ENCODE results near the gene COMTD1. TPM values are rescaled to one million over a fixed set of nuclear protein-coding genes. Genes with fewer than 3 reads are reported as not detected.
A peak's percentile ranks its signal among the peaks of the same experiment; 100 is the strongest.

The COMTD1 gene
- total and polyA plus RNA-seq, 2 of the 8 experiments (the other 6 are each of a cell fraction or from before 2014, with no cell fraction given): 31.9 to 42.4 TPM

DNA sequence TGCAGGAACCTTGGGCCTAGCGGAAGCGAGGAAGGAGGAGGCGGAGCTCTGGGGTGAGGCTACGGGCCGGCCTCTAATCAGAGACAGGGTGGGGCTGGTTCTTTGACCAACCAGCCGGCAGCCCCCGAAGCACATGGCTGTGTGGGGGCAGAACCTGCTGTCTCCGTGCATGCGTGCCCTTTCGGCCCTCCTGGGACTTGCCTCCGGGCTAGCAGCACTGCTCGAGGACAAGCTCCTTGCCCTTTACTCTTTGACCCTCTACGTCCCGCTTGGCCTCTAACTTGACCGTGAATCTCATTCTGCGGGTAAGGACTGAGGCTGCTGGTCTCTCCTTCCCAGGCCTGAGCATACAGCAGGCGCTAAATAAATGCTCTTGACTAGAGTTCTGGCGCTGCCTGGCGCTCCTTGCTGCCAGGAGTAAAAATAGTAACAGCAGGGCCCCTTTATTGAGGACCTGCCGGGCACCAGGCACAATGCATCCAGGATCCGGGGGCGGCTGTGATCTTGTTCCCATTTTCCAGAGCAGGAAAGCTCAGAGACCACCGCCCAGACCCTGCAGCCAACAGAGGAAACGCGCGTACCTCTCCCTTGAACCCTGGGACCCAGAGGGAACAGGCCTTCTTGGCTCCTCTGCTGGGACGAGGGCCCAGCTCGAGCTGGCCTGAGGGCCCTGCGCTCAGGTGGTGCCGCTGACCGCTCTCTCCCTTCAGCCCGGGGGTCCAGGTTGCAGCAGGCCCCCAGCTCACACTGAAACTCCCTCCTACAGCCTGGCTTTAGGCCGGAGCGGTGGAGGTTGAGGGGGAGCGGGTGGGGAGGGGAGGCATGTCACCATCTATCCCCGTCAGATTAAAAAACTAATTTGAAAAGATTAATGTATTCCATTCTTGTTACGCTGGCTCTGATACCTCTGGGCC lies 2.7 kb upstream of the COMTD1 start:
- DNase-seq (ENCODE audit: low read depth in 1 of 2, low spot score in 2 of 2) (no peak), FAIRE-seq (no peak)
- Histone ChIP-seq H3K23ac (ENCODE audit: insufficient read length) (no peak overlapping the region), H3K23me2 (ENCODE audit: low read depth, low read length) (peaks cover 13% of the 10 kb centered on the region; the same call in 1 of the 2 replicates), H3K4me3 (ENCODE audit: extremely low read depth in 1 of 4, insufficient read depth in 2 of 4, low read depth in 3 of 4, low read length in 4 of 4) (no peak overlapping the region), H3K27me3 (replicated peaks in 1 of 4; ENCODE audit: control insufficient read depth in 3 of 4, extremely low read depth in 1 of 4, insufficient read depth in 3 of 4, low read length in 3 of 4) (no peaks in the 10 kb centered on the region), H3K79me1 (ENCODE audit: low read depth, low read length) (no peaks in the 10 kb centered on the region), H3K18ac (ENCODE audit: extremely low read depth, low read length) (no peak overlapping the region), H3K4ac (replicated peaks; ENCODE audit: insufficient read length, low read depth, low read length) (no peak overlapping the region), H2BK20ac (ENCODE audit: low read length) (no peak overlapping the region), H4K20me1 (replicated peaks in 1 of 2; ENCODE audit: control insufficient read depth in 1 of 2, insufficient read depth in 2 of 2, low read length in 2 of 2) (no peaks in the 10 kb centered on the region), H3K4me1 (replicated peaks in 1 of 4; ENCODE audit: control insufficient read depth in 3 of 4, insufficient read depth in 4 of 4, low read length in 3 of 4) (peaks cover 0 to 13% (median 7%) of the 10 kb centered on the region in 4 experiments; a peak in 6 of 7 replicates), H3K36me3 (ENCODE audit: control insufficient read depth in 2 of 4, insufficient read depth in 4 of 4, low read length in 3 of 4) (peaks cover 0 to 1% (median 0%) of the 10 kb centered on the region in 4 experiments; a peak in 1 of 8 replicates), H4K91ac (replicated peaks; ENCODE audit: insufficient read length, low read length) (no peak overlapping the region), H2AFZ (ENCODE audit: low read length) (no peak overlapping the region), H2BK5ac (ENCODE audit: low read depth, low read length) (no peak overlapping the region), H3K9me3 (ENCODE audit: insufficient read depth in 2 of 2, low read depth in 1 of 2, low read length in 1 of 2) (no peaks in the 10 kb centered on the region), H3K27ac (ENCODE audit: low read depth, low read length) (no peak overlapping the region), H2BK15ac (ENCODE audit: low read length) (no peak overlapping the region), H3K56ac (replicated peaks; ENCODE audit: insufficient read length, low read depth, low read length) (no peak overlapping the region), H2AK5ac (ENCODE audit: low read depth, low read length) (no peak overlapping the region), H3K4me2 (ENCODE audit: insufficient read depth in 1 of 2, low read depth in 2 of 2, low read length in 2 of 2) (no peak overlapping the region), H3K14ac (ENCODE audit: insufficient read length) (no peak overlapping the region), H2BK12ac (ENCODE audit: low read depth, low read length) (peak overlapping the region; percentile 63; the same call in 1 of the 2 replicates), H4K8ac (ENCODE audit: extremely low read depth, insufficient read depth, low read length) (no peak overlapping the region; the same call in none of the 2 replicates), H2BK120ac (replicated peaks; ENCODE audit: low read depth, low read length) (no peak overlapping the region), H3K79me2 (ENCODE audit: control insufficient read depth in 1 of 2, insufficient read depth in 2 of 2, low read length in 2 of 2) (no peaks in the 10 kb centered on the region), H3K9ac (replicated peaks in 1 of 4; ENCODE audit: extremely low read depth in 1 of 4, low read depth in 3 of 4, low read length in 3 of 4) (no peak overlapping the region), H4K5ac (ENCODE audit: insufficient read length, low read depth, low read length) (no peak overlapping the region)
- ChIA-PET POLR2A (ENCODE audit: partially characterized antibody) (interaction anchor here (0.9 to 27.6 kb wide), 4 partner anchors 13 to 43 kb away, joined by 3 to 801 read pairs (median 4); partner anchors contain the start of gene VDAC2), CTCF (ENCODE audit: partially characterized antibody) (interaction anchor here (1.1 to 18.9 kb wide), 10 partner anchors 8 to 157 kb away, joined by 3 to 209 read pairs (median 6); a partner anchor contains a TSS)
- no peak for TF ChIP-seq NANOG (IDR thresholded peaks at IDR 0.05; ENCODE audit: insufficient read depth, low read depth, low read length, poor library complexity, severe bottlenecking)
- TF ChIP-seq, protein P1, sequence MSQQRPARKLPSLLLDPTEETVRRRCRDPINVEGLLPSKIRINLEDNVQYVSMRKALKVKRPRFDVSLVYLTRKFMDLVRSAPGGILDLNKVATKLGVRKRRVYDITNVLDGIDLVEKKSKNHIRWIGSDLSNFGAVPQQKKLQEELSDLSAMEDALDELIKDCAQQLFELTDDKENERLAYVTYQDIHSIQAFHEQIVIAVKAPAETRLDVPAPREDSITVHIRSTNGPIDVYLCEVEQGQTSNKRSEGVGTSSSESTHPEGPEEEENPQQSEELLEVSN (IDR thresholded peaks at IDR 0.05): peak; percentile 62
- TF ChIP-seq, protein P2, sequence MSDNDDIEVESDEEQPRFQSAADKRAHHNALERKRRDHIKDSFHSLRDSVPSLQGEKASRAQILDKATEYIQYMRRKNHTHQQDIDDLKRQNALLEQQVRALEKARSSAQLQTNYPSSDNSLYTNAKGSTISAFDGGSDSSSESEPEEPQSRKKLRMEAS (IDR thresholded peaks at IDR 0.05): peak; percentile 81
- whole genome bisulfite sequencing, 2 experiments (ENCODE audit: extremely low coverage in 1 of 2, insufficient coverage in 1 of 2, insufficient read length in 1 of 2, insufficient replicate concordance in 2 of 2, low coverage in 1 of 2, low lambda C conversion rate in 2 of 2, missing lambda C conversion rate in 1 of 2): 93% methylated on average over 37 of the region's 37 CpGs; no CpG with 5 or more reads in 1 of the 2 experiments
